CD1c-positive myeloid dendritic cell (primary cell): ENCODE results near the gene NPB.

Source experiments
- DNase-seq: peaks from one replicate; pipeline ENCODE4 v3.0.0-alpha.2; 2016; ENCODE audit errors: extremely low spot score

NPB gene

GRCh38 chr17:81940538-81941483 is 38.8 kb downstream of the NPB start:
- DNase-seq: no peak

- no peak for DNase-seq
Observed at GRCh38 chr17:81941484-81942166, 39.6 kb downstream of the NPB start.

- DNase-seq: no peak
Observed at GRCh38 chr17:81942167-81942553, 40.1 kb downstream of the NPB start.

DNA sequence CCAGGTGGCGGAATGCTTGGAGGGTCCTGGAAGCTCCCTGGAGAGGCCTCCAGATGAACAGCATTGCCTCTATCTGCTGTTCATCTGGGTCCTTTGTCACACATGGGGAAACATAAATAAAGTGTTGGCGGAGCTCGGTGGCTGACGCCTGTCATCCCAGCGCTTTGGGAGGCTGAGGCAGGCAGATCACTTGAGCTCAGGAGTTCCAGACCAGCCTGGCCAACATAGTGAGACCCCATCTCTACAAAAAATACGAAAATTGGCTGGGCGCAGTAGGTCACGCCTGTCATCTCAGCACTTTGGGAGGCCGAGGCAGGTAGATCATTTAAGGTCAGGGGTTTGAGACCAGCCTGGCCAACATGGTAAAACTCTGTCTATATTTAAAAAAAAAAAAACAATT is 42.8 kb downstream of the NPB start:
- no peak for DNase-seq

GRCh38 chr17:81947189-81947588 is 45.2 kb downstream of the NPB start, which contains the start of gene MYADML2:
Gene MYADML2 (minus strand): TSS chr17:81947233. CDS start chr17:81941741, 5,492 bp downstream.
- DNase-seq: no peak

GRCh38 chr17:81948635-81949378 is 46.8 kb downstream of the NPB start:
- DNase-seq: no peak

DNA sequence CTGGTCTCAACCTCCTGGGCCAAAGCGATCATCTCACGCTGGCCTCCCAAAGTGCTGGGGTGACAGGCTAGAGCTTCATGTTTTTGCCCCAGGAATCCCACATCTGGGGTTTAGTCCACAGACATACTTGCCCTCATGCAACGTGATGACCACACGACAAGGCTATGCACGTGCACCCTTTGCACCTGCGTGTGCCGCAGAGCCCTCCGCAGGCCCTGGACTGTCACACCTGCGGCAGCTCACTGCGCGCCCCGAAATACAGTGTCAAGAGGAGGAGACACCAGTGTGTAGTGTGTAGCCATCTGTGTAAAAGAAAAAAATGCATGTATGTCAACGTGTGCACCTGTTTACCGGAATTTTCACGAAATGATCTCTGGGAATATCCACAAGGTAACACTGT is 48.5 kb downstream of the NPB start:
- no peak for DNase-seq

GRCh38 chr17:81951785-81952684 is 50.0 kb downstream of the NPB start:
- DNase-seq: no peak
